Inflammatory macrophage (primary cell): ENCODE results near the gene CYSLTR2.

Experiments used
- DNase-seq, 2 donors: peaks; one replicate each; pipeline ENCODE4 v3.0.0-alpha.2; 2020 to 2022
- total RNA-seq, 18 experiments: gene quantifications; one replicate each; lab custom pipeline; 2026; ENCODE audit warnings: mixed read lengths in 6 of 18, inconsistent platforms in 2 of 18; lab: John Stamatoyannopoulos, UW

The CYSLTR2 gene
- total RNA-seq: 0.08 to 5.0 (median 1.6) reads per million in 18 experiments

- DNase-seq: peak; percentile 76 to 92
Measured at GRCh38 chr13:48653472-48653939, at the start of gene CYSLTR2. Gene CYSLTR2 (plus strand): TSS chr13:48653929. CDS start chr13:48706818, 52,889 bp downstream.

- peak; percentile 85 to 92 for DNase-seq
Measured at GRCh38 chr13:48615049-48615448, 38.7 kb upstream of the CYSLTR2 start.

- no peak for DNase-seq
Measured at GRCh38 chr13:48618937-48619336, 34.8 kb upstream of the CYSLTR2 start.

- no peak for DNase-seq
Measured at GRCh38 chr13:48621056-48621455, 32.7 kb upstream of the CYSLTR2 start.

GRCh38 chr13:48624016-48624415 is 29.7 kb upstream of the CYSLTR2 start:
- no peak for DNase-seq

- DNase-seq: peak; percentile 72 to 82
Measured at GRCh38 chr13:48624858-48625257, 28.9 kb upstream of the CYSLTR2 start.

- no peak for DNase-seq
Measured at GRCh38 chr13:48625413-48626076, 28.2 kb upstream of the CYSLTR2 start.

- peak; percentile 75 to 76 for DNase-seq
Measured at GRCh38 chr13:48626077-48626449, 27.7 kb upstream of the CYSLTR2 start.

GRCh38 chr13:48626726-48627451 is 26.8 kb upstream of the CYSLTR2 start:
- no peak for DNase-seq

GRCh38 chr13:48629277-48629676 is 24.5 kb upstream of the CYSLTR2 start:
- DNase-seq: no peak

- DNase-seq: no peak
Measured at GRCh38 chr13:48630291-48630690, 23.4 kb upstream of the CYSLTR2 start.

- no peak for DNase-seq
Measured at GRCh38 chr13:48630773-48631172, 23.0 kb upstream of the CYSLTR2 start.

GRCh38 chr13:48631441-48631840 is 22.3 kb upstream of the CYSLTR2 start:
- DNase-seq: no peak

- DNase-seq: no peak
Measured at GRCh38 chr13:48633700-48634099, 20.0 kb upstream of the CYSLTR2 start.

GRCh38 chr13:48634636-48635035 is 19.1 kb upstream of the CYSLTR2 start:
- DNase-seq: no peak

GRCh38 chr13:48635478-48635877 is 18.3 kb upstream of the CYSLTR2 start:
- DNase-seq: no peak

- DNase-seq: no peak
Measured at GRCh38 chr13:48636550-48636949, 17.2 kb upstream of the CYSLTR2 start.

GRCh38 chr13:48637601-48638000 is 16.1 kb upstream of the CYSLTR2 start:
- no peak for DNase-seq

- no peak for DNase-seq
Measured at GRCh38 chr13:48640767-48641166, 13.0 kb upstream of the CYSLTR2 start.

GRCh38 chr13:48641404-48641803 is 12.3 kb upstream of the CYSLTR2 start:
- DNase-seq: no peak

- DNase-seq: no peak
Measured at GRCh38 chr13:48642061-48642460, 11.7 kb upstream of the CYSLTR2 start.

GRCh38 chr13:48643159-48643558 is 10.6 kb upstream of the CYSLTR2 start:
- no peak for DNase-seq

GRCh38 chr13:48644141-48644540 is 9.6 kb upstream of the CYSLTR2 start:
- no peak for DNase-seq

GRCh38 chr13:48644951-48645350 is 8.8 kb upstream of the CYSLTR2 start:
- no peak for DNase-seq
